ENCODE measurements around the gene TPCN2. TPM values are rescaled to one million over a fixed set of nuclear protein-coding genes. Genes with fewer than 3 reads are reported as not detected.
"Not testable (repeated sequence)": the region's sequence is repeated elsewhere in the genome, so short reads cannot be mapped to it uniquely, and the experiment has no call there.

The TPCN2 gene
- total RNA-seq, 3 donors from 2014 or later (not counting 1 experiment from before 2014, with no cell fraction given) = 14.9 to 18.3 (median 18.2) TPM

DNA sequence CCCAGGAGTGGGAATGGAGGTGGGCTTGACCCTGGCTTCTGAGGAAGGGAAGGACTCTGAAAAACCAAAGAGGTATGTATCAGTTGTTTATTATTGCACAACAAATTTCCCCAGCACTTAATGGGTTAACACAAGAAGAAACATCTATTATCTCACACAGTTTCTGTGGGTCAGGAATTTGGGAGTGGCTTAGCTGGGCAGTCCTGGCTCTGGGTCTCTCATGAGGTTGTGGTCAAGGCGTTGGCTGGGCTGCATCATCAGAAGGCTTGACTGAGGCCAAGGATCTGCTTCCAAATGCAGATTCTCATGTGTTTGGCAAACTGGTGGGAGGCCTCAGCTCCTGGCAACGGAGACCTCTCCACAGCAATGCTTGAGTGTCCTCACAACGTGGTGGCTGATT lies 89.5 kb downstream of the TPCN2 start:
- no peaks in the 10 kb centered on the region for H3K27me3 ChIP-seq (ENCODE audit: control insufficient read depth, insufficient read depth, low read length)
- DNase-seq = no peak
- no peak overlapping the region for H3K27ac ChIP-seq (ENCODE audit: low read length)
- H3K36me3 ChIP-seq (ENCODE audit: control insufficient read depth, insufficient read depth, low read length) = no peaks in the 10 kb centered on the region
- H3K9me3 ChIP-seq (ENCODE audit: control insufficient read depth, insufficient read depth, low read length) = no peaks in the 10 kb centered on the region
- Mint-ChIP-seq H3K27me3 (ENCODE audit: low read depth in 2 of 2) (peaks cover 0 to 4% of the 10 kb centered on the region in 2 donors), H3K9me3 (no peaks in the 10 kb centered on the region), H3K4me3 (no peak overlapping the region), H3K27ac (no peak overlapping the region), H3K4me1 (no peaks in the 10 kb centered on the region), H3K36me3 (no peaks in the 10 kb centered on the region)
- WGBS (ENCODE audit: insufficient coverage) = 88% methylated on average over 3 of the region's 3 CpGs
- TF ChIP-seq CTCF (IDR thresholded peaks at IDR 0.05) = no peak
- no peaks in the 10 kb centered on the region for H3K4me1 ChIP-seq (ENCODE audit: control insufficient read depth, insufficient read depth, low read length)
- no peak overlapping the region for H3K4me3 ChIP-seq (ENCODE audit: low read length)
- intact Hi-C loops (cut with micrococcal nuclease) = no loop called here
- no peak for ATAC-seq

DNA sequence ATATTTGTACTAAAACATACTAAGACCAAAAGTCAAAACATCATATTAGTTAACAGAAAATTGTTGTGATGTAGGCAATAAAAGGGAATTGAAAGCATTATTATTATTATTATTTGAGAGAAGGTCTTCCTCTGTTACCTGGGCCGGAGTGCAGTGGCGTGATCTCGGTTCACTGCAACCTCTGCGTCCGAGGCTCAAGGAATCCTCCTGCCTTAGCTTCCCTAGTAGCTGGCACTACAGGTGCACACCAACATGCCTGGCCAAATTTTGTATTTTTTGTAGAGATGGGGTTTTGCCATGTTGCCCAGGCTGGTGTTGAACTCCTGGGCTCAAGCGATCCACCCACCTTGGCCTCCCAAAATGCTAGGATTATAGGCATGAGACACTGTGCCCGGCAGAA lies 91.4 kb downstream of the TPCN2 start:
- H3K36me3 ChIP-seq (ENCODE audit: control insufficient read depth, insufficient read depth, low read length); H3K27me3 Mint-ChIP-seq (ENCODE audit: low read depth in 2 of 2); ATAC-seq; H3K27me3 ChIP-seq (ENCODE audit: control insufficient read depth, insufficient read depth, low read length); DNase-seq; H3K4me3 ChIP-seq (ENCODE audit: low read length); intact Hi-C loops (cut with micrococcal nuclease); H3K4me3 Mint-ChIP-seq; H3K4me1 ChIP-seq (ENCODE audit: control insufficient read depth, insufficient read depth, low read length); H3K9me3 Mint-ChIP-seq; H3K9me3 ChIP-seq (ENCODE audit: control insufficient read depth, insufficient read depth, low read length); H3K27ac ChIP-seq (ENCODE audit: low read length); H3K4me1 Mint-ChIP-seq; H3K36me3 Mint-ChIP-seq; H3K27ac Mint-ChIP-seq: not testable (repeated sequence)
- 97% methylated on average over 7 of the region's 7 CpGs for WGBS (ENCODE audit: insufficient coverage)

GRCh38 chr11:69140635-69141034 lies 91.9 kb downstream of the TPCN2 start:
- H3K9me3 Mint-ChIP-seq = no peaks in the 10 kb centered on the region
- H3K4me3 Mint-ChIP-seq = no peak overlapping the region

GRCh38 chr11:69141742-69142141 lies 93.0 kb downstream of the TPCN2 start:
- no peak overlapping the region for H3K4me3 Mint-ChIP-seq
- TF ChIP-seq CTCF (IDR thresholded peaks at IDR 0.05) = no peak
- 14% methylated on average over 8 of the region's 8 CpGs for WGBS (ENCODE audit: insufficient coverage)
- no peaks in the 10 kb centered on the region for H3K4me1 Mint-ChIP-seq
- Histone ChIP-seq H3K27me3 (ENCODE audit: control insufficient read depth, insufficient read depth, low read length) (no peaks in the 10 kb centered on the region), H3K9me3 (ENCODE audit: control insufficient read depth, insufficient read depth, low read length) (peaks cover 7% of the 10 kb centered on the region), H3K4me3 (ENCODE audit: low read length) (no peak overlapping the region), H3K4me1 (ENCODE audit: control insufficient read depth, insufficient read depth, low read length) (no peaks in the 10 kb centered on the region), H3K36me3 (ENCODE audit: control insufficient read depth, insufficient read depth, low read length) (no peaks in the 10 kb centered on the region), H3K27ac (ENCODE audit: low read length) (no peak overlapping the region)
- H3K27ac Mint-ChIP-seq = no peak overlapping the region
- H3K36me3 Mint-ChIP-seq = peaks cover 8% of the 10 kb centered on the region
- DNase-seq (no peak), ATAC-seq (no peak)
- H3K27me3 Mint-ChIP-seq (ENCODE audit: low read depth in 2 of 2) = peaks cover 4 to 9% of the 10 kb centered on the region in 2 donors
- H3K9me3 Mint-ChIP-seq = peaks cover 4% of the 10 kb centered on the region in 2 donors
- intact Hi-C loops (cut with micrococcal nuclease) = no loop called here

More at GRCh38 chr11:69140635-69141034, 91.9 kb downstream of the TPCN2 start:
- intact Hi-C loops (cut with micrococcal nuclease) = no loop called here
- Mint-ChIP-seq H3K27me3 (ENCODE audit: low read depth in 2 of 2) (peaks cover 4 to 9% of the 10 kb centered on the region in 2 donors), H3K36me3 (no peaks in the 10 kb centered on the region), H3K4me1 (no peaks in the 10 kb centered on the region), H3K27ac (no peak overlapping the region)
- ATAC-seq = no peak
- Histone ChIP-seq H3K36me3 (ENCODE audit: control insufficient read depth, insufficient read depth, low read length) (no peaks in the 10 kb centered on the region), H3K27ac (ENCODE audit: low read length) (no peak overlapping the region), H3K4me3 (ENCODE audit: low read length) (no peak overlapping the region), H3K4me1 (ENCODE audit: control insufficient read depth, insufficient read depth, low read length) (no peaks in the 10 kb centered on the region), H3K9me3 (ENCODE audit: control insufficient read depth, insufficient read depth, low read length) (peaks cover under 1% of the 10 kb centered on the region), H3K27me3 (ENCODE audit: control insufficient read depth, insufficient read depth, low read length) (no peaks in the 10 kb centered on the region)
- TF ChIP-seq CTCF (IDR thresholded peaks at IDR 0.05) = no peak
- no peak for DNase-seq
- WGBS (ENCODE audit: insufficient coverage) = 86% methylated on average over 5 of the region's 5 CpGs

All from natural killer cell (primary cell).